ENCODE measurements around the gene TWF1.
"Not testable (repeated sequence)": the region's sequence is repeated elsewhere in the genome, so short reads cannot be mapped to it uniquely, and the experiment has no call there.

Gene TWF1

DNA sequence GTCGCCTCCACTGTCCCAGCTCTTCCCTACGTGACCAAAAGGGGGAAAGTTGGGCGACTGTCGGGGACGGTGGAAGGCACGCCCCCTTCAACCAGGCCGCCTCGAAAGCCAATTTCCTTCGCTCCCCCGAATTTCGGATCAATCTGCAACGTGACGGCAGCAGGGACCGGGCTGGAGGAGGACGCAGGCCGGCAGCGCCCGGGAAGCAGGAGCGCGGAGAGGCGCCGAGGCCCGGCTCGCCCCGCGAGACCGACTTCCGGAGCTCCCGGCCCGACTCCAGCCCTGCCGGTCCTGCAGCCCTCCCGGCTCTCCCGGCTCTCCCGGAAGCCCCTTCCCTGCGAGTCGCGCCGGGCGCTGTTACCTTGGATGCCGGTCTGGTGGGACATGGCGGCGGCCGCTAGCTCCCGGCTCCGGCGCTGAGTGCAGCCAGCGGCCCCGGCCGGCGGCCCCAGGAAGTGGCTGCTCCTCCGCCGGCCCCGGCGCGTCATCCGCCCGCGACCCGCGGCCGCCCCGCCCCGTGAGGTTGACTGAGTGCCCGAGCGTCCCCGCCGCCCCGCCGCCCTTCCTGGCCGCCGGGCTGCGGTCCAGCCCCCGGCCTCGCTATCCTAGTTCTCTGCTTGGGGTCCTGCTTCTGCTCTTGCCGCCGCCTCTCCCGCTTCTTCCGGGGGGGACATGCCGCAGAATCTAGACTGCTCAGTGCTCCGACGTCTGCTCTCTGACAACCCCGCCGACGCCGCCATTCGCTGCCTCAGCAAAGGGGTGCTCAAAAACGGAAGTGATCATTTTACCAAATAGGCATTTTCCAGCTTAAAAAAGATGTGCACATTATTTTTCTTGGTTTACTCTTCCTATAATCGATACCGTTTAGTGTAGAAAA, at the start of gene TWF1:
Gene TWF1, minus strand, starts transcription at position 458 of the 877 bp plus-strand sequence. Its CDS starts 72 bp downstream, at position 386.
- peak; percentile 74 for DNase-seq

DNA sequence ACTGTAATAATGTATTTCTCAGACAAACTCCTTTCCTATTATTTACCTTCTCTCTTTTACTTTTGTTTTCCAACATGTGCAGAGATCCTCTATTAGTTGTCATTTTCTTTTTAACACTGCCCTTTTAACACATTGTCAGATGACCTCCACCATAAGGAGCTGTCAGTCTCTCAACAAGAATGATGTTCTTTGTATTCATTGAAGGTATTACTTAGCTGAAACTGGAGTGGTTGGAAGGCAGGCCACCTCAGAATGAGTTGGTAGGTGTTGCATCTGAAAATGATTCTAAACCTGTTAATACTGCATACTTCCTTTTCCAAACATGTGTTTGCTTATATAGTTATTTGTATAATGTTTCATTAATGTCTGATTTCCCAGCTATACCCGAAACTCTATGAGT, 46.6 kb upstream of the TWF1 start:
- DNase-seq = no peak

DNA sequence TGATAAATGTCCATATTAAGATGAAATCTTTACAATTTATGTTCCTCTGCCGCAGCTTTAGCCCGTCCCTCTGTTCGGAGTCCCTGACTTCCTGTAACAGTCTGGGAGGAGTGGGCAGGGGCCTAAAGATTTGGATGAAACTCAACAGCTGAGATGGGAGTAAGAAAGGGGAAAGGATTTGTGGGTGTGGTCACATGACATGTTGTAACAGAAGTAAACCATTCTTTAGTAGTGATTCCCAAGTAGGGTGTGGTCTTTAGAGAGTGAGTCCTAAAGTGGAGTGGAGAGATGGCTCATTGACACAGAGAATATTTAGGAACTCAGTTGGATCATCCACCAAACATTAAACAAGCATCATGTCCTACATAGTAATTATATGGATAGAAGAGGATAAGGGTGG, 42.7 kb upstream of the TWF1 start:
- DNase-seq = no peak

DNA sequence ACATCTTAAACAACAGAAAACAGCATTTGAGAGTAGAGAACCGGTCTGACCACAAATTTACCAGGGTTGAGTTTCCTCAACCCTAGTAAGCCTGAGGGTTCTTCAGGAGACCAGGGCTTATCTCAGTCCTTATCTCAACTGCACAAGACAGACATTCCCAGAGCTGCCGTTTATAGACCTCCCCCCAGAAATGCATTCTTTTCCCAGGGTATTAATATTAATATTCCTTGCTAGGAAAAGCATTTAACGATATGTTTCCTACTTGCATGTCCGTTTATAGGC, 42.0 kb upstream of the TWF1 start:
- DNase-seq = no peak

DNA sequence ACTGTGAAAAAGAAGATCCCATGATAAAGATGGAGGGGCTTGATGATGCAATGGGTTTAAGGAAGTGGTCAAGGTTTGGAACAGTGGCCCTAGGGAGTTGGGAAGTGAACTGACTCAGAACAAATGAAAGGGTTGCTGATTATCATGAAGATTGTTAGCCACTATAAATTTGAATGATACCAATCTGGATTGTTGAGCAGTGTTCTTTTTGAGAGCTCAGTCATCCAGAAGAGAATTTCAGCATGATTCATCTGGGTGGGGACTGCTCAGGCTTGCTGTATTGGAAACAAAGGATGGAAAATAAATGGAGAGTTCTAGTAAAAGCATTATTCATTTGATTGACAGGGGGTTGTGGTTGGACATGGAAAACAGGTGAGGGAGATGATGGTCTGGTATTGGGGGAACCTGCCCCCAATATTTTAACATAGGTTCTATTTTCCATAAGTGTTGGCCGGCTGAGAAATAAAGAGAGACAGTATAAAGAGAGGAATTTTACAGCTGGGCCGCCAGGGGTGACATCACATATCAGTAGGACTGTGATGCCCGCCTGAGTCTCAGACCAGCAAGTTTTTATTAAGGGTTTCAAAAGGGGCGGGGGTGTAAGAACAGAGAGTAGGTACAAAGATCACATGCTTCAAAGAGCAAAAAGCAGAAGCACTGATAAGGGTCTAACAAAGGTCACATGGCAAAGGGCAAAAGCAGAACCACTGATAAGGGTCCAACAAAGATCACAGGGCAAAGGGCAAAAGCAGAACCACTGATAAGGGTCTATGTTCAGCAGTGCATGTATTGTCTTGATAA, 41.5 kb upstream of the TWF1 start:
- not testable (repeated sequence) for DNase-seq

DNA sequence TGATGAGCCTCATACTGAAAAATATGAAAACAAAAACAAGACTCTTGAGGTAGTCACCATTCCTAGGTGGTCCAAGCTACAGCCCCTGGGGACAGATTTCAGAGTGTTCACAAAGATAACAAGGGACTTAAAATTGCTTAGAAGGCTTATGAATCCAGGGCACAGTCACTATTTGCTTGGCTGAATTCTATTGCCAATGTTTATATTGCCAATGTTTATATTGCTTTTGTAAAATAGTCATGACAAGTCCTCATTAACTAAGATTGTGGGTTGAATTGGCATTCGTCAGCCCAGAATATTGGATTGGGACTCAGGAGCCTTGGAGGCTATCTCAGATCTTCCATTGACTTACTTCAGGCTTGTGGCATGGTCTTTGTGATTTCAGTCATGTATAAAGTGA, 36.1 kb upstream of the TWF1 start:
- no peak for DNase-seq

DNA sequence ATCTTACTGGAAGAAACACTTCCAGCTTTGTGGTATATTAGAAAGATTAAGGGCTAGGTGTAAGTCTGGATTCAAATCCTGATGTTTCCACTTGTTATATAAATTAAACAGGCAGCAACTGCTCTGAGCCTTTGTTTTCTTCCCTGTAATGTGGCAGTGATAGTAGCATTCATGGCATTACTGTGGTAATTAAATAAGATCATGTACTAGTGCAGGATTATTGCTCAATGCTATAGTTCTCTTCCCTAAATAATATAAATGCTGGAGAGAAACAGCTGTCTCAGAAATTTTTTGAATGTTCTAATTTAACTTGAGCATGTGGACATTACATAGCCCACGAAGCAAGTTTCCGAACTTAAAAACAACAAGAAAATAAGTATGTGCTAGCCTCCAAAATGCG, 35.1 kb upstream of the TWF1 start:
- no peak for DNase-seq

DNA sequence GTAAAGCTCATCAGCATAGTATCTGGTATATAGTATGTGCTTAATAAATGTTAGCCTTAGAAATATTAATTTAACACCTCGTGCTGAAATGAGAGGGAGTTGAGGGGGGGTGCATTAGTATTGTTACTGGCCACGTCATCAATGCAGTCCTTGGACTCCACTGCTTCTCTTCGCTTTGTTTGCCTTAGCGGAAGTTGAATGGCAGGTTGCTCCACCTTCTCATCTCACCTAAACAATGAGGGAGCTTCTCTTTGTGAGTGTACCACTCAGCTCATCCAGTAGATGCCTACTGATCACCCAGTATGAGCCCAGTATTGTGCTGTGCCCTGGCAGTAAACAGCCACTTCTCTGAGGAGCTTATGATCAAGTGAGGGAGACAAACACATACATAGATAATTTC, 34.2 kb upstream of the TWF1 start:
- no peak for DNase-seq

DNA sequence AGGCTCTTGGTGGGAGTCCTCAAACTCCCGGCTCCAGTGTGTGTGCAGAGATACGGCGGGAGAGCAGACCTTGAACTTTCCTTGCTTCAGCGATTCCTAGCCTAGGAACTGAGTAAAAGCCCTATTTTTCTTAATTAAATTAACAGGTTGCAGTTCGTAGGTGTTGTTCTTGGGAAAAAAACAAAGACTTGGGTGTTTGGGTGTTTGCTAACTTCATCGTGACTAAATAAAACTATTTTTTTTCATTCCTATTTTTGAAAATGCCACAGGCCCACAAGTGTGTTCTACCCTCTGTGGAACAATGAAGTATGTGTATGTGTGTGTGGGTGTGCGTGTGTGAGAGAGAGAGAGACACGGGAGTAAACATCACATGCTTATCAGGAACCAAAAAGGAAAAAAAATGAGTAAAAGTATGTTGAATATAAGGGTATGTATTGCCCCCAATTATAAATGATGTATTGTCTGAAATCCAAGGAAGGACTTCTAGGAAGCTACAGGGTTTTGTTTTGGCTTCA, 30.4 kb upstream of the TWF1 start:
- DNase-seq = no peak

DNA sequence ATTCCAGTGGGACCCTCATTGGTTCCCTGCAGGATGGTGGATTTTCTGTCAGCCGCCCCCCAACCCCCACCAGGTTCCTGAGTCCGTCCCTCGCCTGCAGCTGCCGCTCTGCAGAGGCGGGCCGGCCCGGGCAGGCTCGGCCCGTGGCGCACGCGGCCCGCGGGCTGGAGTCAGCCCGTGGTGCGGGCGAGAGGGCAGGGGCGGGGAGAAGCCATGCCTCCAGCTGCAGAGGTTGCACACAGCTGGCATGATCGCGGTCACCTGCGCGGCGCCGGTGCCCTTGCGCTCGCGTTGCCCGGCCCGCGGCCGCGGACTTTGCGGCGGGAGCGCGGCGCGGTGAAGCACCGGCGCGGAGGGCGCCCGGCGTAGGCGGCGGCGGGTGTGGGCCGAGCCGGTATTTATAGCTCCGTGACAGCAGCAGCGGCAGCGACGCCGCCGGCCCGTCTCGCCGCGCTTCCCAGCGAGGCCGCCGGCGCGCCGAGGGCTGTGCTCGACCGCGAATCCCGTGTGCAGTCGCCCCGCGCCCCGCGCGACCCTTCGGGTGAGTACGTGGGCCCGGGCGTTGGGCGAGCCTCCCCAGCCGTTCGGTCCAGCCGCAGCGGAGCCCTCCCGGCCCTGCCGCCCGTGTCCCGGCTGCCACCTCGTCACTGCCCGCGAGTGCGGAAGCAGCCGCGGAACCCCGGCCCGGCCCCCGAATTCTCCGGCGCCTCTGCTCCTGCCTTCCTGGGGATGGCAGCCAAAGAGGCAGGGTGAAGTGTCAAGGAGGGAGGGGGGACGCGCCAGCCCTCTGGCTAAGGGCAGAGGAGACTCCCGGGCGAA, 29.7 kb upstream of the TWF1 start, which contains the start of gene TMEM117:
Gene TMEM117, plus strand, starts transcription at position 426 of the 819 bp plus-strand sequence.
- DNase-seq = peak; percentile 40

DNA sequence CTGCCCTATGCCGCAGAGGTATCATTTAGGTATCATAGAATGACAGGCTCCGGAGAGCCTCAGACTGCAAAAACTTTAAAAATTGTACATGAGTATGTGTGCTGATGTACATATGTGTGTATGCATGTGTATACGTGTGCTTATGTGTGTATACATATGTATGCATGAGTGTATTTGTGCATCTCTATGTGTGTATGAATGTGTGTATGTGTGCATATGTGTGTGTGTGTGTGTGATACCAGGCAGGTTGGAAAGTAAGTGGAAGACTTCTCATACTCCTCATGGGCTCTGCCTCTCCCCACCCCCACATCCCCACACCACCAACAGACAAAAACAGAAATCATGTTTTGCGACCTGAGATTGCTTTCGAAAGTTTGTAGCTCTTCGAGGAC, 29.1 kb upstream of the TWF1 start:
- DNase-seq = no peak

DNA sequence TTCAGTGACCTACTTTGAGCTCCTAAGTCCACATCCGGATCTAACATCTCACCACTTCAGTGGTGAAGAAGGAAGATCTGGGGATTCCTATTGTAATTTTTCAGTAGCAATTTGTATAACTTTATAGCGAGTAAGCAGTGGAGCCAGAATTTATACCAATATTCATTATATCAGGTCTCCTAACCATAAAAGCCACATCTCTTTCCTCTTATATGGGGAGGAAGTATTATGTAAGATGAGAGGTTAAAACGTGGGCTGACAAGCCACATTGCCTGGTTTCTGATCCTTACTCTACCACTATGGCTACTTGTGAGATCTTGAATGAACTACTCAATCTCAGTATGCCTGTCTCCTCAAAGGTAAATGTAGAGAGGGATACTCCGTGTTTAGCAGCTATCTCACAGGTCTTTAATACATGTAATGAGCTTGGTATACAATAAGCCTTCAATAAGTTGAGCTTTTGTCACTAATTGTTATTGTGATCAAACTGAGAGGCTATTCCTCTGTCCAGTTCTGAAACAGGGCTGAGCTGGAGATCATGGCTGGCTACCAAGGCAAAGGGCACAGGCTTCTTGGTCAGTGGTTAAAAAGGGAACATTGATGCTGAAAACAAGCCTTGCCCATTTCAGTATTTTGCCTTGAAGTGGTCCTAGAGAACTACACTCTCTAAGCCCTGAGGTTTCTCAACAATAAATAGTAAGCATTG, 26.5 kb upstream of the TWF1 start:
- no peak for DNase-seq

DNA sequence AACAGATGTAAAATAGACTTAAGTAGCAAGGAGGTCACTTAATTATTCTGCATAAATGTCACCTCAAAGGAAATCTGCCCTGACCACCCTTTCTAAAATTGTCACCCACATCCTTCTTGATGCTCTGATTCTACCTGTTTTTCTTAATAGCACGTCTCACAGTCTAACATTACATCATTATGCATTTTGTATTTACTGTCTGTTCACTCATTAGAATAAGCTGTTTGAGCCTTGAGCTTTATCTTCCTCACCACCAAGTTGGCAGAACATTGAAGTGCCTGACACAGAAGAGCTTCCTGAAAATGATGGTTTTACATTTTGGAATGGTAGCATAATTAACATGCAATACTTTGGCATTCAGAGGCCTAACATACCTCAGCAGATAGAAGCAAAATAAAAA, 21.0 kb upstream of the TWF1 start:
- DNase-seq = no peak

DNA sequence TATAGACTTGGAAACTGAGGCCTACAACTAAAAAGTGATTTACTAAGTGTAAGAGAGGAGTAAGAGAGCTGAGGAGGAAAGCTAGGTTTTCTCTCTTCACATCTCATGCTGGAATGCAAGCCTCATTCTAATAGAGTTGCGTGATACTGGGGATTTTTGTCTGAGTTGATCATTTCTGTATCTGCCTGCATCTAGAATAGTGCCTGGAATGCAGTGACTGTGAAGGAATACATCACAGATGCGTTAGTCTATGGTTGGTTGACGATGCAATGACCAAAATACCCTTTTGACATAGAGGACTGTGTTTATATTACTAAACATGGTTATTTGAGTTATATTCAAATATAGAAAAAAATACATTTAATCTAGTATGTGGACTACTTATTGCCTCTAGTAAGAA, 20.6 kb upstream of the TWF1 start:
- DNase-seq = no peak

DNA sequence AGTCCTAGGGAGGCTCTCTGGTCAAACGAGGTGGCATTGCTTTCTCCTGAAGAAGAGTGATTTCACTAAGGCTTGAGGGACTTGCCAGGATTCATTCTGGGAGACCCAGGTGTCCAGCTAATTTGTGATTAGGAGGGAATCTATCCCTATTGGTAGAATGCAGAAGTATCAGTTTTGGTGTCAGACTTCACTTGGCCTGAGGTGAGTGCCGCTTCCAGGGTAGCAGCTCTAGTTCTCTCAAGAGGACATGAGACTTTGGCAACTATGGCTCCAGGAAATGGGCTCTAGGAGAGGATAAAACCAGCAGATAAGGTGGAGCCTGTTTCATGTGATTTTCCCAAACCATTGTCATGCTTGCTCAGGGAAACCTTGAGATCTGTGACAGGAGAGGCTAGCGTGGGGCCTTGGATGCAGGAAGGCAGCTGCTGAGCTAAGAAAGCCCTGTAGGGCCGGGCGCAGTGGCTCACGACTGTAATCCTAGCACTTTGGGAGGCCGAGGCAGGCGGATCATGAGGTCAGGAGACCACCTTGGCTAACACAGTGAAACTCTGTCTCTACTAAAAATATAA, 18.2 kb upstream of the TWF1 start:
- no peak for DNase-seq

DNA sequence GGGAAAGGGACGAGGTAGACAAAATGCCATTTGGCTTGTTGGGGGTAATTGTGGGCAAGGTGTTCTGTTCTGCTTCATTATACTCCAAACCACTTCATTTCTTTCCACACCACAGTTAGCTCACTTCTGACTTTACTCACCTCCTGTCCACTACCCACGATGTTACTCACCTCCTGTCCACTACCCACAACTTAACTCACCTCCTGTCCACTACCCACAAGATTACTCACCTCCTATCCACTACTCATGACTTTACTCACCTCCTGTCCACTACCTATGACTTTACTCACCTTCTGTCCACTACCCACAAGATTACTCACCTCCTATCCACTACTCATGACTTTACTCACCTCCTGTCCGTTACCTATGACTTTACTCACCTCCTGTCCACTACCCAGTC, 10.1 kb upstream of the TWF1 start:
- DNase-seq = no peak

DNA sequence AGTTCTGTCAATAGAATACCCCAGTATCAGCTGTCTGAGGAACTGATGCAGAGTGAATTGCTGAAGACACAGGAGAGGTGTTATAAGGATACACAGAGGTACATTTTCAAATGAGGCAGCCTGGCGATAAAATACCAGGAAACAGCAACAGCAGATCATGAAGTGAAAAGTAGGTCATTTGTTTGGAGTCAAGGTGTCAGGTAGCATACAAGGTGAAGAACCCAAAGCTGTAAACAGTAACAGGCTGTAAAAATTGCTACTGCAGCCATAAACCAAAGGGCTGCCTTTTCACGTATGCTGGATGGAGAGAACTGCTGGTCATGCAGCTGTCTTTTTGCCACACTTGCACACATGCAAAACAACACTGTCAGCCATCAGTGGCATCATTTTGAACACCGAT, 9.3 kb upstream of the TWF1 start:
- DNase-seq = no peak

DNA sequence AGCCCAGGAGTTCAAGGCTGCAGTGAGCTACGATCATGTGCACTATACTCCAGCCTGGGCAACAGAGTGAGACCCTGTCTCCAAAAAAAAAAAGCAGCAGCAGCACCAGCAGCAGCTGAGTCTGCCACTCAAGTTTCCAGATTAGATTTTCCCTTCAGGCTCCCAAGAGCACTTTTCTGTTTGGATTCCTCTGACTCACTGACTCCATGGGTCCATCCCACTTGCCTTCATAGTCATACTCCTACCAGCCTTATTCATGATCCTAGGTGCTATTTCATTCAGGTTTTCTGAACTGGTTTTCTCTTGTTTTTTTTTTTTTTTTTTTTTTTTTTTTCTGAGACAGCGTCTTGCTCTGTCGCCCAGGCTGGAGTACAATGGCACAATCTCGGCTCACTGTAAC, 6.8 kb upstream of the TWF1 start:
- DNase-seq = no peak

DNA sequence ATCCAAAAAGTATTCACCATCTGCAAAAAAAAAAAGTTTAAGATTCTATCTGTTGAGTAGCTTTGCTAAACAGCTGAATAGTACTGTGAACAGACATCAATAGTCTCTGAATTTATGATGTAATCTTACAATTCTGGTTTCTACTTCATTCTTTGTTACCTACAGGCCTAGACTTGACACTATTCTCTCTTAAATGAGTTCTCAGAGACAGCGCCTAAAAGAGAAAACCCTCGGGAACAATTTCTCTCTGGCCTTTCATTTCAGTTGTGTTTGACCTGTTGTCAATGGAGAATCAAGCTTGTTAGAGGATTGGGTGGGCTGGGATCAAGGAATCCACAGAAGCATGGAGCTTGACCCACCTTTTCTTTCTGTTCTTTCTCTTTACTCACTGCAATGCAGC, 5.9 kb upstream of the TWF1 start:
- DNase-seq = no peak

DNA sequence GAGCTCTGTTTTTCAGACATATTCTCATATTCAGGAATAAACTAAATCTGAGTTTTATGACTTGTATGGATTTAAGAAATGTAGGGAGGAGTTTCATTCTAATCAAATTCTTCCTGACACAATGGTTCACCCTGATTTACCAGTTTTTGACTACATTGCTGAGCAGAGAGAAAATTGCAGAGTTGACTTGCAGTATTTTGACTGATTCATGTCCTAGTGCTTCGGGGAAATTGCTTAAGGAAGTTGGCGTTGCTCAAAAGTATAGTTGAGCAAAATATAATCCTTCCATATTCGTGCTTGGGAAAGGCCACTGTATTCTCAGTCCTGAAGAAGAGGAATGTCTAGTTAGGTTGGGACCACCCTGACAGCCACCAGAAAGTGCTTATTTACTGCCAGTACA, 1.3 kb upstream of the TWF1 start:
- no peak for DNase-seq

DNA sequence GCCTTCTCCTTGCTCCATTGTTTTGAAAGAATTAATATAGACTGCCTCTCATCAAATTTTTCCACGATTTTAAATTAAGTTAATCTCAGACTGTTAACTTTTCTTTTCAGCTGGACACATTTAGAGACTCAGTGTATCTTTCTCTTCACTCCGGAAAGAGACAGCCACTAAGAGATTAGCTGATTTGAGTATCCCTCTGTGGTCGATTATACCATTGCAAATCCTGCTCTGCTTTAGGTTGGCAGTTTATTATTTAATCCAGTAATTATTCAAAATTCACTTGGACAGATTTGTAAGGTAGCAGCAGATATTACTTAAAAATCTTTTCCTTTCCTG, 588 bp upstream of the TWF1 start:
- no peak for DNase-seq

DNA sequence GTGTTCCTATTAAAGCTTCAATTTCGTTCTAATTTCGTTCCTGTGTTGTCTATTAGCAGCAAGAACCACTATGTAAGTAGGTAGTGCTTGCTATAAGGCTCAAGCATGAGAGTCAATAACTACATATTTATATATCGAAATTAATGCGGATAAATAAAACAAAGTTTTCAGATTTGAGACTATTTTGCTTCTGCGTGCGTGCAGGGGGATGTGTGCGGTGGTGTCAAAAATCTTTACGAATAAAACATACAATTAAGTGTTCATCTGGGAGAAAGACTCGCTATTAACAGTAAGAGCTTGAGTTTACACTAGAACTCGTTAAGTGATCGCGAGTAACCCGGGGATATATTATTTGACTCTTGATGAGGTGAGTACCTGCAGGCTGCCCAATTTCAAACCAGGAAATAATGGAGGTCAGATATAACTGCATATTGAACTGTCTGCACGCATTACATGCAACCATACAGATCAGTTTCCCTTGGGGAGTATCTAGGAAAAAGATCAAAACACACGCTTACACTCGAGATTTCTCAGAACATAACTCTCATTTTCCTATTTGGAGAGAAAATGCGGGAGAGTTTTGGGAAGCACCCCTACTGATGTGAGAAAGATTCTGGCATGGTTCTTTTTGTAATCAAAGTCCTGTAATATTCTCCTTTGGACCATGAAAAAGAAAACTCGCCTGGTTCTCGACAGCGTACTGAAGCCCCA, 813 bp downstream of the TWF1 start:
- no peak for DNase-seq
